ENCODE measurements around the gene ZNF579. TPM values are rescaled to one million over a fixed set of nuclear protein-coding genes. Genes with fewer than 3 reads are reported as not detected.

Gene ZNF579
- total RNA-seq, 2 experiments from 2014 or later, result 6.1 to 11.1 TPM

DNA sequence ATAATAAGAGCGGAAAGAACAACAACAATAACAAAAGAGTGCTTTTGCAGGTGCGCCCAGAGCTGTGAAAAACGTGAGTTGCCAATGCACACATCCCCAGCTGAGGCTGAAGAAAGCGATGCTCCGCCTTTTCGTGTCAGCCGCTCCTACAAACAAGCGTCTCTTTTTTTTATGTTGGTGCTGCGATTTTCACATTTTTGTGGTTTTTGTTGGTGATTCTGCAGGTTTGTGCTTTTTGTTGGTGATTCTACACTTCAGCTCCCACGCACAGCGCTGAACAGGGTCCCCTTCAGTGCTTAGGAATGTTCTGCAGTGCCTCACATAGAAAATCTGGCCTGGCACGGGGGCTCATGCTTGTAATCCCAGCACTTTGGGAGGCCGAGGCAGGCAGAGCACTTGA is 28.0 kb downstream of the ZNF579 start:
- H3K79me2 ChIP-seq (ENCODE audit: insufficient read depth, low read depth, low read length), result no peaks in the 10 kb centered on the region
- no peak overlapping the region for H2AFZ ChIP-seq (ENCODE audit: low read length)
- no peak overlapping the region for H3K4me2 ChIP-seq (ENCODE audit: low read length)
- no peaks in the 10 kb centered on the region for H3K9me2 ChIP-seq (ENCODE audit: insufficient read depth, low read length)
- intact Hi-C loops (cut with micrococcal nuclease; ENCODE audit: unreplicated experiment), result no loop called here
- H3K27ac ChIP-seq (ENCODE audit: low read depth, low read length, poor library complexity, severe bottlenecking), result no peak overlapping the region
- ChIA-PET POLR2A (no interaction called here), CTCF (ENCODE audit: unreplicated experiment) (no interaction called here)
- DNase-seq (ENCODE audit: low spot score), result no peak
- no peak for TF ChIP-seq EZH2phosphoT487 (IDR thresholded peaks at IDR 0.05; ENCODE audit: borderline replicate concordance, low read depth, low read length)
- TF ChIP-seq, protein P1, sequence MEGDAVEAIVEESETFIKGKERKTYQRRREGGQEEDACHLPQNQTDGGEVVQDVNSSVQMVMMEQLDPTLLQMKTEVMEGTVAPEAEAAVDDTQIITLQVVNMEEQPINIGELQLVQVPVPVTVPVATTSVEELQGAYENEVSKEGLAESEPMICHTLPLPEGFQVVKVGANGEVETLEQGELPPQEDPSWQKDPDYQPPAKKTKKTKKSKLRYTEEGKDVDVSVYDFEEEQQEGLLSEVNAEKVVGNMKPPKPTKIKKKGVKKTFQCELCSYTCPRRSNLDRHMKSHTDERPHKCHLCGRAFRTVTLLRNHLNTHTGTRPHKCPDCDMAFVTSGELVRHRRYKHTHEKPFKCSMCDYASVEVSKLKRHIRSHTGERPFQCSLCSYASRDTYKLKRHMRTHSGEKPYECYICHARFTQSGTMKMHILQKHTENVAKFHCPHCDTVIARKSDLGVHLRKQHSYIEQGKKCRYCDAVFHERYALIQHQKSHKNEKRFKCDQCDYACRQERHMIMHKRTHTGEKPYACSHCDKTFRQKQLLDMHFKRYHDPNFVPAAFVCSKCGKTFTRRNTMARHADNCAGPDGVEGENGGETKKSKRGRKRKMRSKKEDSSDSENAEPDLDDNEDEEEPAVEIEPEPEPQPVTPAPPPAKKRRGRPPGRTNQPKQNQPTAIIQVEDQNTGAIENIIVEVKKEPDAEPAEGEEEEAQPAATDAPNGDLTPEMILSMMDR (conservative IDR thresholded peaks at IDR 0.05; ENCODE audit: low read length), result no peak
- no peaks in the 10 kb centered on the region for H4K20me1 ChIP-seq (ENCODE audit: insufficient read depth, low read length)
- H3K4me1 ChIP-seq (ENCODE audit: insufficient read depth, low read length, poor library complexity, severe bottlenecking), result peaks cover 8% of the 10 kb centered on the region
- H3K9me3 ChIP-seq (ENCODE audit: low read length), result no peaks in the 10 kb centered on the region
- no peak overlapping the region for H3K4me3 ChIP-seq (ENCODE audit: low read depth, low read length, poor library complexity, severe bottlenecking)
- H3K36me3 ChIP-seq (ENCODE audit: insufficient read depth, low read length), result no peaks in the 10 kb centered on the region
- BruUV-seq (replicated peaks), result no TSS peak

DNA sequence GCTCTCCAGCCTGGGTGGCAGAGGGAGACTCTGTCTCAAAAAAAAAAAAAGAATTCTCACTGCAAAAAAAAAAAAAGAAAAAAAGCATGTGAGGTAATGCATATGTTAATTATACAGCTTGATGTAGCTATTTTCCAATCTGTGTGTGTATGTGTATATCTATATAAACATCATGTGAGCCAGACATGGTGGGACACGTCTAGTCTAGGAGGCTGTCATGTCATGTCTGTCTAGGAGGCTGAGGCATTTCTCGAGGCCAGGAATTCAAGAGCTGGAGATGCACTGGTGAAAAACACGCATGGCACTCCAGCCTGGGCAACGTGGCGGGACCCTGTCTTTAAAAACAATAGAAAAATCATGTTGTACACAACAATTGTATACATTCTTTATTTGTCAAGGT is 28.4 kb downstream of the ZNF579 start:
- H3K4me2 ChIP-seq (ENCODE audit: low read length), result no peak overlapping the region
- DNase-seq (ENCODE audit: low spot score), result no peak

DNA sequence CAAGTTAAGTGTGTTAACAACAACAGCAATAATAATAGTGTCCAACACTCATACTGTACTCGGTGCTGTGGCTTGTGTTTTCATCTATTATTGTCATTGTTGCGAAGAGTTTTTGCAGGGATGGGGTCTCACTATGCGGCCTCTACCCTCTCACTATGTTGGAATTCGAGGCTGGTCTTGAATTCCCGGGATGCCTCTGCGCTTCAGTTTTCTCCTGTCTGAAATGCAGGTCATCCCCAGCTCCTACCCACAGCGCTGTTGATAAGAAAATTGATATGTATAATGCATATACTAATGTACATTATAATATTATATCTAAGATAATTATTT is 30.4 kb downstream of the ZNF579 start:
- intact Hi-C loops (cut with micrococcal nuclease; ENCODE audit: unreplicated experiment), result no loop called here
- no TSS peak for BruUV-seq (replicated peaks)
- DNase-seq (ENCODE audit: low spot score), result no peak
- TF ChIP-seq, protein P1 (conservative IDR thresholded peaks at IDR 0.05; ENCODE audit: low read length), result no peak
- TF ChIP-seq EZH2phosphoT487 (IDR thresholded peaks at IDR 0.05; ENCODE audit: borderline replicate concordance, low read depth, low read length), result no peak
- Histone ChIP-seq H3K36me3 (ENCODE audit: insufficient read depth, low read length) (no peaks in the 10 kb centered on the region), H3K27ac (ENCODE audit: low read depth, low read length, poor library complexity, severe bottlenecking) (no peak overlapping the region), H2AFZ (ENCODE audit: low read length) (0 out of 2 replicates have a peak overlapping the region, but pooled peaks have one; percentile 55), H3K9me2 (ENCODE audit: insufficient read depth, low read length) (no peaks in the 10 kb centered on the region), H3K4me3 (ENCODE audit: low read depth, low read length, poor library complexity, severe bottlenecking) (no peak overlapping the region), H3K4me1 (ENCODE audit: insufficient read depth, low read length, poor library complexity, severe bottlenecking) (peaks cover 8% of the 10 kb centered on the region), H3K4me2 (ENCODE audit: low read length) (no peak overlapping the region), H4K20me1 (ENCODE audit: insufficient read depth, low read length) (no peaks in the 10 kb centered on the region), H3K79me2 (ENCODE audit: insufficient read depth, low read depth, low read length) (no peaks in the 10 kb centered on the region), H3K9me3 (ENCODE audit: low read length) (no peaks in the 10 kb centered on the region)
- POLR2A ChIA-PET, result no interaction called here
- CTCF ChIA-PET (ENCODE audit: unreplicated experiment), result no interaction called here

More for the DNA sequence above, 28.4 kb downstream of the ZNF579 start:
- ChIA-PET POLR2A (no interaction called here), CTCF (ENCODE audit: unreplicated experiment) (no interaction called here)
- Histone ChIP-seq H3K9me3 (ENCODE audit: low read length) (no peaks in the 10 kb centered on the region), H4K20me1 (ENCODE audit: insufficient read depth, low read length) (no peaks in the 10 kb centered on the region), H3K4me1 (ENCODE audit: insufficient read depth, low read length, poor library complexity, severe bottlenecking) (peaks cover 8% of the 10 kb centered on the region), H3K79me2 (ENCODE audit: insufficient read depth, low read depth, low read length) (no peaks in the 10 kb centered on the region), H3K36me3 (ENCODE audit: insufficient read depth, low read length) (no peaks in the 10 kb centered on the region), H2AFZ (ENCODE audit: low read length) (no peak overlapping the region), H3K27ac (ENCODE audit: low read depth, low read length, poor library complexity, severe bottlenecking) (no peak overlapping the region), H3K9me2 (ENCODE audit: insufficient read depth, low read length) (no peaks in the 10 kb centered on the region), H3K4me3 (ENCODE audit: low read depth, low read length, poor library complexity, severe bottlenecking) (no peak overlapping the region)
- no TSS peak for BruUV-seq (replicated peaks)
- TF ChIP-seq, protein P1 (conservative IDR thresholded peaks at IDR 0.05; ENCODE audit: low read length), result no peak
- no peak for TF ChIP-seq EZH2phosphoT487 (IDR thresholded peaks at IDR 0.05; ENCODE audit: borderline replicate concordance, low read depth, low read length)
- intact Hi-C loops (cut with micrococcal nuclease; ENCODE audit: unreplicated experiment), result no loop called here

Data from OCI-LY7 (cell line).